HG03442 (cell line): ENCODE data around the gene KANK2.
"Not testable (repeated sequence)": the region's sequence is repeated elsewhere in the genome, so short reads cannot be mapped to it uniquely, and the experiment has no call there.

Experiments used
- ATAC-seq: cut with Tn5 transposase; IDR thresholded peaks from one replicate; pipeline ENCODE4 v1.9.1; 2021; ENCODE audit warnings: mild to moderate bottlenecking, moderate library complexity; ENCODE audit not compliant: unreplicated experiment

The KANK2 gene

GRCh38 chr19:11175920-11176319 lies 21.4 kb downstream of the KANK2 start:
- ATAC-seq = no peak

- no peak for ATAC-seq
These were observed 23.0 kb downstream of the KANK2 start for GRCh38 chr19:11174336-11174735.

DNA sequence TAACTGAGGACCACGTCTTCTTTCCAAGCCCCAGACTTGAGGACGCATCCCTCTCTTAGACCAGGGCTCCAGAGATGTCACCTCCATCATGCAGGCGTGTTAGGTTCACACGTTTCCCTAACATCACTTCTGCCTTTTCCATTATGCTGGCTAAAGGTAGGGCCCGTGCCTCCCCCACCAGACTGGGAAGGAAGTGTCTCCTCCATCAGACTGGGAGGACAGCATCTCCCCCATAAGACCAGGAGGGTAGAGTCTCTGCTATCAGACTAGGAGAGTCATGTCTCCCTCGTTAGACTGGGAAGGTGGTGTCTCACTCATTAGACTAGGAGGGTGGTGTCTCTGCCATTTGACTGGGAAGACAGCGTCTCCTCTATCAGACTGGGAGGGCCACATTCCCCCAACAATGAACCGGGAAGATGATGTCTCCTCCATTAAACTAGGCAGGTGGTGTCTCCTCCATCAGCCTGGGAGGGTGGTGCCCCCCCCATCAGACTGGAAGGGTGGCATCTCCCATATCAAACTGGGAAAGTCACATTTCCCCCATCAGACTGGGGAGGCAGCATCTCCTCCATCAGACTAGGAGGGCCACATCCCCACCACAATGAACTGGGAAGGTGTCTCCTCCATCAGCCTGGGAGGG lies 23.7 kb downstream of the KANK2 start:
- no peak for ATAC-seq

DNA sequence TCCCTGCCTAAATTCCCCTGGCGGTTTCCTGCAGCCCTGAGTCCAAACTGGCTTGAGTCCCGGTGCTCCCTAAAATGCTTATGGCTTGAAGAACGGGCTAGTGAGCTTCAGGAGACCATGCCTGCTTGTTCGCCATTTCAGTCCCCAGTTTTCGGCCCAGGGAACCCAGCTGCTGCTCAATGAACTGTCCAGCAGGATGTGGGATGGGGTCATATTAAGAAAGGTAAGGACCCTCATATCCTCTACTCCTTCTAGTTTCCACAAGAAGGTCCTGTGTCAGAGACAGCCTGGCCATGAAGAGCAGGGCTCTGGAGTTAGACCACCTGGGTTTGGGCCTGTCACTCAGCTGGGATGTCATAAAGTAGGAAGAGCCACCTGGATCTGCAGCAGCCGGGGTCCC lies 24.8 kb downstream of the KANK2 start:
- ATAC-seq = no peak

DNA sequence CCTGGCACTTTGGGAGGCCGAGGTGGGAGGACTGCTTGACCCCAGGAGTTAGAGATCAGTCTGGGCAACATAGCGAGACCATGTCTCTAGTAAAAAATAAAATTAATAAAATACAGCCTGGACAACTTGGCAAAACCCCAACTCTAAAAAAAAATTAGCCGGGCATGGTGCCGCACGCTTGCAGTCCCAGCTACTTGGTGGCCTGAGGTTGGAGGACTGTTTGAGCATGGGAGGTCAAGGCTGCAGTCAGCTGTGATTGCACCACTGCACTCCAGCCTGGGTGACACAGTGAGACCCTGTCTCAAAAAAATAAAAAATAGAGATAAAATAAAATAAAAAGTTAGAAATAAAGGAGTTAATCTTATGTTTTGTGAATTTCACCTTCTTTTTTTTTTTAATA lies 26.2 kb downstream of the KANK2 start:
- ATAC-seq = no peak

- ATAC-seq = no peak
These were observed 27.3 kb downstream of the KANK2 start for GRCh38 chr19:11169896-11170678.

- no peak for ATAC-seq
These were observed 28.8 kb downstream of the KANK2 start for GRCh38 chr19:11168568-11168967.

DNA sequence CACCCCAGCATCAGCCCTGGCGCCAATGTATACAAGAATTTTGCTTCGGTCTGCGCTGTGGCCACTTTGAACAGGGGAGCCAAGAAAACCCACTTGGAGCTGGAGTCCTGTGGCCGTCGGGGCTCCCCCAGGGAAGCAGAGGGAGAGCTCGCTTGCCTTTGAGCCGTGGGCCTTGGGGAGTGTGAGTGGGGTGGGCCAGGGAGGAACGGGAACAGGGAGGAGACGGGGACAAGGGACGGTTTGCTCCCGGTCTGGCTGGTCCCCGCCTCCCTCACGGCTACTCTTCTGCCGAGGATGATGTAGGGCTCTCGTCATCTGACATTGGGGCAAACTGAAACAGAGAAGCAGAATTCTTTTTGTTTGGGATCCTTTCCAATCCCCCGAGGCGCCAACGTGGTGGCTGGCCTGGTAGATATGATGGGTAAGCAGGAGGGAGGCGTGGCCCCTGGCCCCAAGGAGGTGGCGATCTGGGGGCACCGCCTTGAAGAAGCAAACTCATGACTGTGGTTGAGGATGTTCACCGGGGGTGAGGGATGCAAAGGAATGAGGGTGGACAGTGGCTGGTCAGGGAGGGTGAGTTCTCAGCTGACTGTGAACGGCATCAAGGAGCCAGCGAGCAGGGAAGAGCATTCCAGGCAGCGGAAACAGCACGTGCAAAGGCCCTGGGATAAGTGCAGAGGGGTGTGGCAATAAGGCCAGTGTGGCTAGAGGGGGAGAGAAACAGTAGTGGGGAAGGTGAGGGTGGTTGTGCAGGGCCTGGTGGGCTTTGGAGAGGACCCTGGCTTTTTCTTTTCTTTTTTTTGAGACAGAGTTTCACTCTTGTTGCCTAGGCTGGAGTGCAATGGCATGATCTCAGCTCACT lies 30.8 kb downstream of the KANK2 start:
- no peak for ATAC-seq

- no peak for ATAC-seq
These were observed 31.8 kb downstream of the KANK2 start for GRCh38 chr19:11165486-11166030.

DNA sequence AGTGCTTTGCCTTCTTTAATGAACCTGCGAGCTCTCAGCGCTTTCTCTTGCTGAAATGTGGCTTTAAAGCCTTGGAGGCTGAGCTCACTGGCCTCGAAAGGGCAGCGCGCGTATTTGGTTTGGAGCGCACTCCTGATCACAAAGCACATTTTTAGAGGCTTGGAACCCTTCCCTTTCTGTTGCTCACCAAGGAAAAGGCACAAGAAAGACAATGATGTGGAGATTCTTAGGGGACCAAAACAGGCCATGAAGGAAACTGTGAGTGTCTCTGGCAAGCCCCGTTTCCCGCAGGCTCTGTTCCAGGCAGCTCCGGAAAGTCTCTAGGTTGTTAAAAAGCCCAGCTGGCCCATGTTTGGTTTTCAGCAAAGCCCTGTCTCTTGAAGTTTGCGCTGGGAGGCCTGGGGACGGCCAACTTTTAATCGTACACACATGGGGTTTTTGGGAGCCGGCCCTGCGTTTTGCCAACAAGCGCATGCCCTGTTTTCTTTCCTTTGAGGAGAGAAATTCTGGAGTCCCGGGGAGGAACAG lies 32.4 kb downstream of the KANK2 start:
- no peak for ATAC-seq

- no peak for ATAC-seq
These were observed 33.0 kb downstream of the KANK2 start for GRCh38 chr19:11164296-11164695.

GRCh38 chr19:11160440-11160768 lies 36.9 kb downstream of the KANK2 start:
- ATAC-seq = not testable (repeated sequence)

DNA sequence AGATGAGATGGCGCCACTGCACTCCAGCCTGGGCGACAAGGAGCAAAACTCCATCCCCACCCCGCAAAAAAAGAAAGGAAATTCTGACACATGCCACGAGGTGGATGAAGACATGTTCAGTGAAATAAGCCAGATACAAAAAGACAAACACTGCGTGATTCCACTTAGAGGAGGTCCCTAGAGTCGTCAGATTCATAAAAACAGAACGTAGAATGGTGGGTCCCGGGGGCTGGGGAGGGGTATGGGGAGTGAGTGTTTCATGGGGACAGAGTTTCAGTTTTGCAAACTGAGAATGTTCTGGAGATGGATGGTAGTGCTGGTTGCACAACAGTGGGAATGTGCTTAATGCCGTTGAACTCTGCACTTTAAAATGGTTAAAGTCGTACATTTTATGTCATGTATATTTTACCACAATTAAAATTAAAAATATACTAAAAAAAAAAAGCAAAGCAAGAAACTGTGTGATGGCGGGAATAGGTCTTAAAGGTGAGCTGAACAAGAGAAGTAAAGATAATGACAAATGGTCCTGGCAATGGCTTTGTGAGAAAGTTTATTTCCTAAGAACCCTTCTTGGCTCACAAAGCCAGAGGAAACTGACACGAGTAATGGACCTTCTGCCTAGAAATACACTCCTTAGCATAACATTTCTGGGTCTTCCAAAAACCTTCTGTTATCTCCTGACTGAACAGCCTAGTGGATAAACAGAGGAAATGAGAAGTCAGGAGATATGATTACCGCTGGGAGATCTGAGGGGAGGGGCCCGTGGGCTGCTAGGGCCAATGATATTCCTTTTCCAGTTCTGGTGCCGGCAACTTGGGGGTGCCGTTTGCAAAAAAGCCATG lies 37.5 kb downstream of the KANK2 start:
- no peak for ATAC-seq

DNA sequence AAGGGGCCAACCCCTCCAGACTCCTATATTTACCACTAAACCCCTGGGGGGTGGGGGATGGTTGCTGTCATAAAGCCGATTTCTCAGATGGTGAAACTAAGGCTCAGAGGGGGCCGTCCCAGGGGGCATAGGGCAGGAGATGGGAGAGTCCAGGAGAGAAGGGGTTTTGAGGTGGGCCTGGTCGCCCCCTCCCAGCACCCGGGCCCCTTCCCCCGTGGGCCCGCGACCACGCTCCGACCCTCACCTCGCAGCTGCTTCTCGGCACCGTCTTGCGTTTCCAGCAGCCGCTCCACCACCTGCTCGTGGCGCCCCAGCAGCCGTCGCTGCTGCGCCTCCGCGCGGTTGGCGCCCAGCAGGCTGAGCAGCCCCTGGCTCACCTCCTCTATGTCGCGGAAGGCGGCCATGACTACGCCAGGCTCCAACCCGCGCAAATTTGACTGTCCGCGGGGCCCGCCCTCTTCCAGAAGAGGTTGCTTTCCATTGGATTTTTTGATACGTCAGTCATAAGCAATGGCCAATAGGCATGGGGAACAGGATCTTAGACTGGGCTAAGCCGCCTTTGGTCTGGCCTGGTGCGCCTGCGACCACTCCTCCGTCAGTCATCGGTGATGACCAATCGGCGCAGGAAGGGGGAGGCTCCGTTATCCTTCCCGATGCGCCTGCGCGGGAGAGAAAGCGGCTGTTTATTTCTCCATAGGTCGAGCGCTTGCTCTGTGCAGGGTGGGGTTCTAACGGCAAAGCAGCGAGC lies 41.8 kb downstream of the KANK2 start, which contains the start of gene SPC24:
SPC24 (minus strand) TSS at position 410 of the 748 bp plus-strand sequence; CDS start at position 404, 6 bp downstream.
- peak; percentile 93 for ATAC-seq

DNA sequence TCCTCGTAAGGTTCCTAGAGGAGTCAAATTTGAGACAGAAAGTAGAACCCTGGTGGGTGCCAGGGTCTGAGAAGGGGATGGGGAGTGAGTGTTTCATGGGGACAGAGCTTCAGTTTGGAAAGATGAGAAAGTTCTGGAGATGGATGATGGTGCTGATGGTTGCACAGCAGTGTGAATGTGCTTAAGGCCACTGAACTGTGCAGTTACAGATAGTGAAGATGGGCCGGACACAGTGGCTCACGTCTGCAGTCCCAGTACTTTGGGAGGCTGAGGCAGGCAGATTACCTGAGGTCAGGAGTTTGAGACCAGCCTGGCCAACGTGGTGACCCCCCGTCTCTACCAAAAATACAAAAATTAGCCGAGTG lies 42.7 kb downstream of the KANK2 start:
- no peak for ATAC-seq

DNA sequence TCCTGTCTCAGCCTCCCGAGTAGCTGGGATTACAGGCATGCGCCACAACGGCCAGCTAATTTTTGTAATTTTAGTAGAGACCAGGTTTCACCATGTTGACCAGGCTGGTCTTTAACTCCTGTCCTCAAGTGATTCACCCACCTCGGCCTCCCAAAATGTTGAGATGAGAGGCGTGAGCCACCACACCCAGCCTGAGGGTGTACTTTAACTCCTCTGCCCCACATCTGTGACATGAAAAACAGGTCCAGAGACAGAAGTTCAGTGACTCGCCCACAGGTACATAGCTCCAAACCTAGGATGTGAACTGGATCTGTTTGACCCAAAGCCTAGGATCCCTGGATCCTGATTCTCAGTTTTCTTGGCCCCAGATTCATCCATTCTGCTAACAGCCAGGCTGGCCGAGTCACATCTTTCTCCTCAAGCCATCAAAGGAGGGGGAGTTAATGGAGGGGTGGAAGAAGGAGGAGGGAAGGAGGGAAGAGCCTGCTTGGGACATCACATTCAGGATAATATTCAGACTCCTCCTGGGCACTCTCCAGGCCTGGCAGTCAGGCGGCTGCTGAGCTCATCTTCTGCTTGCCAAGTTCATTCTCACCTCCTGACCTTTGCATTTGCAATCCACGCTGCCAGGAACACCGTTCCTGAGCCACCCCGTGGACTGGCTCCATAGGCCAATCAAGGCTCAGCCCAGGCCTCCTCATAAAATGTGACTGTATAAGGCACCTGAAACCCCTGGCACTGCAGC lies 44.9 kb downstream of the KANK2 start:
- no peak for ATAC-seq

DNA sequence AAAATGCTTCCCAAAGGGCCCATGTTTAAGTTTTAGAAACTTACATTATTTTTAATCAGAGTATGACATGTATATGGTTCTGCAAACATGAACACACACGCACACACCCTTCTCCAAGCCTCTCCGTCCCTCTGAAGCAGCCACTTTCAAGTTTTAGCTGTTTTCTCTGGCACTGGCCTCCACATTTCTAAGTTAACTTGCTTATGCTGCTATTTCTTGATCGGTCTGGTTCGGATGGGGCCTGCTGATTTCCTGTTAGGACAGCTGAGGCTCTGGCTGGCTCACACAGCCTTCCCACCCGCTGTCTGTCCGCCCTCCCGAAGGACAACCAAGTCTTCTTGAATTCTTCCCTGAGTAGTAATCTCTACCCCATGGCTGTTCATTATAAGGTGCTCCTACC lies 46.2 kb downstream of the KANK2 start:
- no peak for ATAC-seq

DNA sequence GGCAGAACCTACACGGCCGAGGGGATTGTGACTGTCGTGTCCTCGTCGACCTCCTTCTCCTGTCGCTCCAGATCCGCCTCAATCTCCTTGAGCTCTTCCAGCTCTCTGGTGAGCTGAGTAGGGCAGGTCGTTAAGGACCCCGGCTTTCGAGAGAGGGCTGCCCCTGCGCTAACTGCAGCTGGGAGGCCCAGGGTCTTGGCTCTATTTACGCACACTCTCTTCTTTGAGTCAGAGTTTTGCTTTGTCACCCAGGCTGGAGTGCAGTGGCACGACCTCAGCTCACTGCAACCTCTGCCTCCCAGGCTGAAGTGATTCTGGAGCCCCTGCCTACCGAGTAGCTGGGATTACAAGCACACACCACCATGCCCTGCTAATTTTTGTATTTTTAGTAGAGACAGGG lies 49.3 kb downstream of the KANK2 start:
- no peak for ATAC-seq

GRCh38 chr19:11145536-11145924 lies 51.8 kb downstream of the KANK2 start:
- no peak for ATAC-seq
